HCT116 (cell line): Measurements from ENCODE around the gene ICA1L.

Source experiments
- CTCF ChIP-seq, 3 experiments: fragments of 200-600 bp in 1 of 3; sonication (generic) in 1 of 3; IDR thresholded peaks in 2 of 3; conservative IDR thresholded peaks in 1 of 3; 2 replicates each; pipeline ENCODE4 v1.5.1; 2012 to 2017; ENCODE audit warnings: low read depth in 2 of 3, low read length in 2 of 3, antibody characterized with exemption in 1 of 3, borderline replicate concordance in 1 of 3, control low read depth in 1 of 3, mild to moderate bottlenecking in 1 of 3, mixed read lengths in 1 of 3, mixed run types in 1 of 3, moderate library complexity in 1 of 3; ENCODE audit not compliant: insufficient read depth in 1 of 3
- POLR2A ChIP-seq: IDR thresholded peaks from 2 replicates; pipeline ENCODE4 v1.7.0; 2011; ENCODE audit warnings: borderline replicate concordance; ENCODE audit not compliant: insufficient read depth, insufficient read length; ENCODE audit errors: extremely low read depth
- TCF7L2 ChIP-seq: IDR thresholded peaks from 2 replicates; pipeline ENCODE4 v1.7.0; 2011; ENCODE audit warnings: borderline replicate concordance, inconsistent platforms; ENCODE audit not compliant: insufficient read depth, insufficient read length; ENCODE audit errors: extremely low read depth

- TF ChIP-seq CTCF (IDR thresholded peaks at IDR 0.05 in 2 of 3, conservative IDR thresholded peaks at IDR 0.05 in 1 of 3; ENCODE audit: borderline replicate concordance in 1 of 3, insufficient read depth in 1 of 3, low read depth in 2 of 3, low read length in 2 of 3) (no peak), POLR2A (no peak), TCF7L2 (no peak)
These were observed 128.0 kb downstream of the ICA1L start for GRCh38 chr2:202743613-202744012.
